Measurements from ENCODE around the gene NIN.

DNA sequence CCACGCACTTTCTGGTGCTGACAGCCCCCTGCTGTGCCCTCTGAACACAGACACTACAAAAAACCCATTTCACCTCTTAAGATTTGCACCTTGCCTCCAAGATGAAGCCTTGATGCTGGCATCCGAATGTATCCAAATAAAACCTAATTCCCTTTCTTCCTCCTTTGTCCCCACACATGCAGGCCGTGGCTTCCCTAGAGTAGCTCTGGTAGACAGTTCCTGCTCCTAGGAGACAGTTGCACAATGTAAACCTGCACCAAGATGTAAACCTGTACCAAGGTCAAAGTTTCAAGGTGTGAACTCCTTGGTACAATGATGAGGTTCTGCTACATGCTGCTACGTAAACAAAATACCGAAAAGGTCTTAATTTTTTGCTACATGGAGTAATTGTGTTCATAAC lies 40.3 kb upstream of the NIN start:
- TF ChIP-seq, protein P1, sequence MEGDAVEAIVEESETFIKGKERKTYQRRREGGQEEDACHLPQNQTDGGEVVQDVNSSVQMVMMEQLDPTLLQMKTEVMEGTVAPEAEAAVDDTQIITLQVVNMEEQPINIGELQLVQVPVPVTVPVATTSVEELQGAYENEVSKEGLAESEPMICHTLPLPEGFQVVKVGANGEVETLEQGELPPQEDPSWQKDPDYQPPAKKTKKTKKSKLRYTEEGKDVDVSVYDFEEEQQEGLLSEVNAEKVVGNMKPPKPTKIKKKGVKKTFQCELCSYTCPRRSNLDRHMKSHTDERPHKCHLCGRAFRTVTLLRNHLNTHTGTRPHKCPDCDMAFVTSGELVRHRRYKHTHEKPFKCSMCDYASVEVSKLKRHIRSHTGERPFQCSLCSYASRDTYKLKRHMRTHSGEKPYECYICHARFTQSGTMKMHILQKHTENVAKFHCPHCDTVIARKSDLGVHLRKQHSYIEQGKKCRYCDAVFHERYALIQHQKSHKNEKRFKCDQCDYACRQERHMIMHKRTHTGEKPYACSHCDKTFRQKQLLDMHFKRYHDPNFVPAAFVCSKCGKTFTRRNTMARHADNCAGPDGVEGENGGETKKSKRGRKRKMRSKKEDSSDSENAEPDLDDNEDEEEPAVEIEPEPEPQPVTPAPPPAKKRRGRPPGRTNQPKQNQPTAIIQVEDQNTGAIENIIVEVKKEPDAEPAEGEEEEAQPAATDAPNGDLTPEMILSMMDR (IDR thresholded peaks at IDR 0.05; ENCODE audit: borderline replicate concordance, extremely low read depth, low read length, poor library complexity, severe bottlenecking): no peak
- TF ChIP-seq EZH2 (IDR thresholded peaks at IDR 0.05; ENCODE audit: borderline replicate concordance, low read depth, low read length, severe bottlenecking): no peak

Data from DND-41 (cell line).